Left ventricle myocardium superior (tissue), 1 donor: ENCODE measurements around the gene CCNK. TPM values are rescaled to one million over a fixed set of nuclear protein-coding genes. Genes with fewer than 3 reads are reported as not detected.

Source experiments
- ATAC-seq: fragments of 200-7000 bp; cut with Tn5 transposase; one replicate; pipeline ENCODE4 v1.9.1; 2020; ENCODE audit warnings: mild to moderate bottlenecking, moderate library complexity
- DNase-seq: peaks from one replicate; pipeline ENCODE4 v3.0.0-alpha.2; 2020
- intact Hi-C: fragments of 100-400 bp; cut with micrococcal nuclease; formaldehyde crosslinking; loops from one replicate; pipeline ENCODE4 v1.11.0; 2022
- total RNA-seq: library from RNA; stranded (reverse); fragmentation: NEBNext Ultra II Directional; extraction: Animal tissue kit (Norgen Biotek cat#: 25700); gene quantifications from one replicate; pipeline ENCODE4 v1.2.1, GENCODE V29; 2021
- donor health status: DM: no; HTN: yes; CAD: no; lungs with severe emphysema.

The CCNK gene
- total RNA-seq, 1 donor from 2014 or later, result 37.5 TPM

DNA sequence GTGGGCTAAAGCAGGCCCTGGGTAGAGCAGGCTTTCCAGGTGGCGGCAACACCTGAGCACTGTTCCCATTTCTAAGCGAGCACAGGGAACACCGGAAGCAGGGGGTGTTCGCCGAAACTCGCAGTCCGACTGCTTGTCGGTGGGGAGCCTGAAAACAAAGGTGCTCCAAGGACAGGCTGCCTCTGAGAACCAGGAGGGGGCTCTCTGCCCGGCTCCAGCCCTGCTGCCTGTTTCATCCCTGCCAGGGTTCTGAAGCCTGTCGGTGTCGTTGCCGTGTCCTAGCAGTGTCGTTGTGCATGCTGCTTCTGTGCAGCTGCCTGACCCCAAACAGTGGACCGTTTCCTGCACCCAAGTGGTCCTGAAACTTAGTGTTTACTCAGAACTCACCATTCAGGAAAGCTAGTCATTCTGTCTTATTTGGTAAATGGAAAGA, 21.8 kb downstream of the CCNK start:
- intact Hi-C loops, result no loop called here
- no peak for DNase-seq
- no peak for ATAC-seq

DNA sequence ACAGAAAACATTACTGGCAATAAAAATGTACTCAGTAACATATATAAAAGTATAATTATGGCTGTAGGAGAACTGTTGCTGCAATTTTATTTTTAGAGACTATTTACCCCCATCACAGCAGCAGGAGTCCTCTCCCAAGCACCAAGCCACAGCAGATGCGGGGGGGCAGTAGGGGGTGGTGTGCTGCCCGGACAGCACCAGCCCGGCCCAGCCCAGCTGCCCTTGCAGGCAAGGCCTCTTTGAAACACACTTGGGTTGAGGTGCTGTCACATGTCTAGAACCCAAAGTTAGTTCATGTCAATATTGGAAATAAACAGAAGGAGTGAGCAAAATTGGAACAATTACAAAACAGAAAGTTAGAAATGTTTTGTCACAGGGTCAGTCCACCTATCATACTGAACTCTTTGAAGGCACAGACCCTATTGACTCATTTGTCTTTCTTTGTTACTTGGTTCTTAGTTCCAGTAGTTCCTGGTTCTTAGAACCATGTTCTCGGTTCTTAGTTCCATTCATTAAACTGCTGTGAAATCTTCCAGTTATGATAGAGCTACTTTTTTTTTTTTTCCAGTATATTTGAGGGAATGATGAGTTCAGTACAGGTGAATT, 22.7 kb downstream of the CCNK start:
- intact Hi-C loops, result no loop called here
- DNase-seq, result no peak

DNA sequence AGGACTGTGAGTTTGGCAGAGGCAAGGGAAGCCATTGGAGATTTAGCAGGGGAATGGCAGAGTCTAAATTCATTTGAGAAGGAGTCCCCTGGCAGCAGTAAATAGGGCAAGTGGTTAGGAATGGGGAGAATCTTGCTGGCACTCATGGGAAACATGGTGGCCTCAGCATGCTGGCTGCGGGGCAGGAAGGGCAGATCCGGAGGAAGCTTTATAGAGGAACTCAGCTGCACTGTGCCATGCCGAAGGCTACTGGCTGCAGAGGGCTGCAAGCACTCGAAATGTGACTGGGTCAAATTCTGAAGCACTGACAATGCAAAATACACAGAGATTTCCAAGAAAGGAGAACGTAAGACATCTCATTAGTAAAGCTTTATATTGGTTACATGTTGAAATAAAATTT, 23.9 kb downstream of the CCNK start:
- no peak for DNase-seq
- ATAC-seq, result no peak
- intact Hi-C loops, result no loop called here

More for the DNA sequence above, 22.7 kb downstream of the CCNK start:
- no peak for ATAC-seq

DNA sequence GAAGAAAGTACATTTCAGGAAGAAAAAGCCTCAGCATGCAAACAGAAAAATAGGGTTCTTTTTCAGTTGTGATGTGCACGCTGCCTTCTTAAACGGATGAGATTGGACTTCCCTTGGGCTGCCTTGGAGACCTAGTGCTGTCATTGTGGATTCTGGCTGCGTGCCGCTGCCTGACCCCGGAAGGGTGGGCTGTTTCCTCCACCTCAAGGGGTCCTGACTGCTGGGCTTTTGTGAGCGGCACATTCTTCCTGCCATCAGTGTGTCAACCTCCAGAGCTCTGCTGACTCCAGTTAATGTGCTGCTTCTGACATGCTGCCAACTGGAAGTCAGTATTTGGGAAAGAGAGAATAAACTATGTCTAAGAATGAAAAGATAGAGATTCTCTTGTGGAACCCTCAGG, 25.1 kb downstream of the CCNK start:
- no peak for DNase-seq
- intact Hi-C loops, result no loop called here
- ATAC-seq, result no peak

DNA sequence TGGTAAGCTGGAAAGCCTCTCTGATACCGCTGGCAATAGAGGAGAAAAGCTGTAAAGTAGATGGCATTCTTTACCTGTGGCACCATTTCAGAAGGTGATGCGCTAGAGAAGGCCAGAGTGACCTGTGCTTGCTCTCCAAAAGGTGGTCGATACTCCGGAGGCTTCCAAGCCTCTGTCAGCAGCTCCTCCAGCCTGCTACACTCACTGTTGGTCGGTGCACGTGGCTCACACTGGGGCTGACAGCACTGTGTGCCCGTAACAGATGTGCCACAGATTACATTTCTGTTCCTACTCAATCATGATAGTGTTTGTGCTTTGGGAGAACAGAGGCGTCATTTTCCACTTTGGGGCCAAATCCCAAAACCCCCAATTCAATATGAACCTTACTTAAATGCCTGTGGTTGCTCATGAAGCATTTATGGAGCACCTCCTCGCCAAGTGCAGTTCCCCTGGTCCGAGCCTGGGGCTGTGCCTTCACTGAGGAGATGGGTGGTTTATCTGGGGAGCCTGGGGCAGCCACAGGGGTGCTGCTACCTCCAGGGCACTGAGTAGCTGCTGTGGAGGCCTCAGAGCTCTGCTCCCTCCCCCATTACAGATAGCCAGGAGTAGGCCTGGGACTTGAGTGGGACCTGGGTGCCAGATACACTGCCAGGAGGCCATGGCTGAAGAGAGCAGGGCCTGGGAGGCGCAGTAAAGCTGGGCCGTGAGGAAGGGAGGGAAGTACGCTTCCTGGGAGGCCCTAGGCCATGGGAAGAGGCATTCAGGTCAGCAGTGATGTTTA, 26.8 kb downstream of the CCNK start:
- intact Hi-C loops, result no loop called here
- ATAC-seq, result peak; percentile 4
- DNase-seq, result no peak

DNA sequence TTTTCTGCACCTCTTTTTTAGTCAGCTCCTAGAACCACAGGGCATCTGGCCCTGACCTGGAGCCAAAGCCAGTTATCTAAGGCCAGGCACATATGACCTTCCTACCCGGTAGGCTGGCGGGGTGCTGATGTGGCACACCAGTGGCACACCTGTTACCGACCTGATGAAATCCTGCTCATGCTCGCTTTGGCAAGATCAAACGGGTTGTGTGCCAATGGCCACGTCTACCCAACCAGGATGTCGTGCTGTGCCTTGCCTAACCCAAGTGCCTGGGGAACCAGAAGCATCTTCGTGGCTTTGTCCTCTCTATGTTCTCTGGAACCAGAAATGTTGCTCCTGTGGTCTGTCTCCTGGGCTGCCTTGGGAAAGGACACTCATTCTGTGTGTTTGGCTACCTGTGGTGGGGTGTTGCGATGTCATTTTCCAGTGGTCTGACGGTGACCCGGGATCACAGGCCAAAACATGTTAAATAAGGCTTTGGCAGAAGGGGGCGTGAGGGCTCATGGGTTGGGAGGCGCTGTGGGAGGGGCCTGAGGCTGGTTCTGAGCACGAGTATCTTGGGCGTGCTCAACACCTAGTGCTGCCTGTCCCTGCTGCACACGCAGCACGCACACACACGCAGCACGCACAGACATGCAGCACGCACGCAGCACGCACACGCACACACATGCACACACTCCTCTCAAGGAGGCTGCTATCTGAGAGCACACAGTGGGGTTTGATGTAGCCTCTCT, 27.9 kb downstream of the CCNK start:
- DNase-seq (no peak), ATAC-seq (peak; percentile 16)
- intact Hi-C loops, result no loop called here

DNA sequence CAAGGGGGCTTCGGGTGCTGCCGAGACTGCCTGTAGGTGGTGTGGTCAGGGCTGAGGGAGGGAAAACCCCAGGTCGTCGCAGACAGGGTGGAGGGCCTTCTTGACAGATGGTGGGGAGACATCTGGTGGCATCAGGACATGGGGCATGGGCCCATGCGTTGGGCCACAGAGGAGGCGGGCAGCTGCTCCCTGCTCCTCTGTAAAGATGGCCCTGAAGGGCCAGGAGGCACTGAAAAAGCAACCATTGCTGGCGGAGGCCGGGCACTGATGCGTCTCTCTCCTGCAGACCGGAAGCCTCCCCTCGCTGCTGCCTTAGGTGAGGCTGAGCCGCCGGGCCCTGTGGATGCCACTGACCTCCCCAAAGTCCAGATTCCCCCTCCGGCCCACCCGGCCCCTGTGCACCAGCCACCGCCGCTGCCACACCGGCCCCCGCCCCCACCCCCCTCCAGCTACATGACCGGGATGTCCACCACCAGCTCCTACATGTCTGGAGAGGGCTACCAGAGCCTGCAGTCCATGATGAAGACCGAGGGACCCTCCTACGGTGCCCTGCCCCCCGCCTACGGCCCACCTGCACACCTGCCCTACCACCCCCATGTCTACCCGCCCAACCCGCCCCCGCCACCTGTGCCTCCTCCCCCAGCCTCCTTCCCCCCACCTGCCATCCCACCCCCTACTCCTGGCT, 28.8 kb downstream of the CCNK start:
- no peak for DNase-seq
- intact Hi-C loops, result no loop called here
- no peak for ATAC-seq

DNA sequence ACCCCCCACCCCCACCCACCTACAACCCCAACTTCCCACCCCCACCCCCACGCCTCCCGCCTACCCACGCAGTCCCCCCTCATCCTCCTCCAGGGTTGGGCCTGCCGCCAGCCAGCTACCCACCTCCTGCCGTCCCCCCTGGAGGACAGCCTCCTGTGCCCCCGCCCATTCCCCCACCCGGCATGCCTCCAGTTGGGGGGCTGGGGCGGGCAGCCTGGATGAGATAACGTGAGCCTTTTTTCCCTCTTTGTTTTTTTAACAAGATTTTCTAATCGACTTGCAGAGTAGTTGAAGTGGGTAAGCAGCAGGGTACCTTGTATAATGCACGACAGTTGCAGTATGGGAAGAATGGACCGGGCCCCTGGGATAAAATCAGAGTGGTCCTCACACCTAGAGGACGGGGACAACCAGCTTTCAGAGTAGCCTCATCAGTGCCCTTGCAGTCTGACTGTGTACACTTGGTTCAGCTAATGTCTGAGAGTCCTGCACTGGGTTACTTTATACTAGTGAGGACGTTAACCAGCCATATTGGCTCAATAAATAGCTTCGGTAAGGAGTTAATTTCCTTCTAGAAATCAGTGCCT, 29.4 kb downstream of the CCNK start:
- DNase-seq (no peak), ATAC-seq (no peak)
- intact Hi-C loops, result no loop called here

DNA sequence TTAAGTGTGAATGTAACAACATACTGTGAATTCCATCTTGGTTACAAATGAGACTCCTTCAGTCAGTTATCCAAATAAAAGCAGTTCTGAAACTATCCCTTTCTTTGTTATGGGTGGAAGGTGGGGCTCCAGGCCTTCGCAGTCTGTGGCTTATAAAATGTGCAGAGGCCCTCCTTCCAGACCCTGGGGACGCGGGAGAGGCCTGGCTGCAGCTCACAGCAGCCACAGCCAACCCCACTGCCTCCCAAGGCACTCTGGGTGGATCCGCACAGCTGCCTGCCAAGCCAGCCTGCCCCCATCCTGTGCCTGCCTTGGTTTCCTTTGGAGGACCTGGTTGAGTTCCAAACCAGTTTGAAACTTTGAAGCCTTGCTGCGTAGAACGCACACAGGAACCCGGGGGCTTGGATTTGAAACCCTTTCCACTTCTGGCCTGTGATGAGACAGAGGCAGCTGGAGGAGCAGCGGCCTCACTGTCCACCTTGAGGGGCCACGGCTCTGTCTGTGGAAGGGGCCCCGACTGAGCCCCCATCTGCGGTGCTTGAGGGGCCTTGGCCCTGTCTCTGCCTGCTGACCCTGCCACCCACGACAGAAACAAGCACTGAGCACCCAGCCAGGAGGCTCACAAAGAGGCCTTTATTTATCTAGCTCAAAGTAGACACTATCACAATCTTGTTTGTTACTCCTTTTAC, 30.4 kb downstream of the CCNK start:
- DNase-seq (peak; percentile 69), ATAC-seq (peak; percentile 55)
- intact Hi-C loops, result no loop called here

DNA sequence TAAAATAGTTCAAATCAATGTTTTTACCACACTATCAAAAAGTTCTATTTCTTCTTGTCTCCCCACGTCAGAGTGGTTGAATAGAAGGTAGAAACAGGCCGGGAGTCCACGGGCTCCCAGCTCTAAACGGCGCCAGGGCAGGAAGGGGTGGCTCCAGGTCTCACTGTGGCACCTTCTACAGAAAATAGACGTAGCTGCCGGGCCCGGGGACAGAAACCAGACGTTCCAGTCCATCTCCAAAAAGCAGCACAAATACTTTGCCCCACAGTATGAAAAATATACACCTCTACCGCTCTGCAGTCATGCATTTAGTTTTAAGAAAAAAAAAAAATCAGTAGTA, 30.9 kb downstream of the CCNK start:
- intact Hi-C loops, result no loop called here
- ATAC-seq (no peak), DNase-seq (no peak)

DNA sequence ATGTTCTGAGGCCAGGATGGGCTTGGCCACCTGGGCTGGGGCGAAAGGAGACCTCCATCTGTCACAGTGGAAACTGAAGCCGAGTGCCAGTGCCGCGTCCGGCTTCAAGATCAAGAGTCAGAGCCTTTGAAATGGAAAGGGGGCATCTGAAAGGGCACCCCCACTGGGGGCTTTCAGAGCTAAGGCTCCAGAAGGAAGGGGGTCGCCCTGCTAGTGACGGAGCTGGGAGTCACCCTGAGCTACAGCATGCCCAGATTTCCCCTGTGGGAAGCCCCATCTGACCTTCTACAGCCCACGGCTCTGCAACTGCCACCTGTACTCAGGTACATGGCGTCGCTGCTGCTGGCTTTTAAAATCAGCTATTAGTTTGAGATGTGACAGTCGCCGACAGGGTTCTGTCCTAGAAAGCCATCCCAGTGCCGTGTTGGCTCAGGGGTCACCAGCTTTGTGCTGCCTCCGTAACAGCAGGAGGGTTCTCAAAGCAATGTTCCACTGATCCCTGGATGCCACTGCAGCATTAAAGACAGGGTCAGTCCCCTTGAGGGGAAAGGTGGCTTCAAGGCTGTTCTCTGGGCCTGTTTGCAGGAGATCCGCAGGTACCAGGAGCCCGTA, 31.5 kb downstream of the CCNK start:
- ATAC-seq, result no peak
- intact Hi-C loops, result no loop called here
- DNase-seq, result no peak

DNA sequence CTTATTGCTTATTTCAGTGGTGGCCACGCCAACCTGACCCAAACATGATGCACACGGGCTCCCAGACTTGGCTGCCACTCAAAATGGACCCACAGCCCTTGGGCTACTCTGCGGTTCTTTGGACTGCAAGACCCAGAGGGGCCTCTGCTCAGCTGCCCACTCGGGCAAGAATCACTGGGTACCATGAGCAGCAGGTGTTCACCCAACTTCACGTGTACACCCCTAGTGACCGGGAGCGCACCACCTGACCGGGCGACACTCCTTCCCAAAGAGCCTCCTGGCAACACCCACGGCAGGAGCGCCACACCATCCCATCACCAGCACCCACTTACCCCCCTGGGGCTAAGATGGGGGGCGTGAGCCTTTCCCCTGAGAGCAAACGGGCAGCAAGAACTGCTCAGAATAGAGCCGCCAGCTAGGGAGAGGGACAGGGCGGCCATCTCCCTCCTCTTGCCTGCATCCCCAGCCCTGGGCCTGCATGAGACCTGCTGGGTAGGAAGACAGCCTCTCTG, 32.0 kb downstream of the CCNK start:
- ATAC-seq (no peak), DNase-seq (no peak)
- intact Hi-C loops, result no loop called here

DNA sequence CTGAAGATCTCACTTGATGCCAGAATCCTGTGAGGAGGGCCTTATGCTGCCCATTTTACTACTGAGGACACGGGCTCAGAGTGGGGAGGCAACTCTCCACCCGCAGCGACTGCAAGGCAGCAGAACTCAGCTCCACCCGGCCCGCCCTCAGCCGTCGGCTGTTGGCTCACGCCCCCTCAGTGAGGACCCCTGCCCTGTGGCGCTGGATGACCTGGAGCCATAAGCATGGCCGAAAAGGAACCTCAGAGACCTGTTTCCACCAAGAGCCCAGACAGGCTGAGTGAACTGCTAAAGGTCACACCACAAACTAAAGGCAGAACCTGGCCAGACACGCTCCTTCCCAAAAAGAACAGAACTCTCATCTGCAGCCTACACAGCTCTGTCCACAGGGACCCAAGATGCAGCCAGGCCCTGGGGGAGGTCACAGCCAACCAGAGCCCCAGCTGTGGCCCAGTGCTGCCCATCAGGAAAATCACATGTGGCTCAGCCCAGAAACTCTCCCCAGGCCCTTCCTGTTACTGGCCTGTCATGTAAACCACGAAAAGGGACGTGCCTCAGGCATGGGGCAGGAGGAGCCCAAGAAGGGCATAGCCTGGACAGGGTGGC, 32.8 kb downstream of the CCNK start:
- ATAC-seq (no peak), DNase-seq (no peak)
- intact Hi-C loops, result no loop called here

DNA sequence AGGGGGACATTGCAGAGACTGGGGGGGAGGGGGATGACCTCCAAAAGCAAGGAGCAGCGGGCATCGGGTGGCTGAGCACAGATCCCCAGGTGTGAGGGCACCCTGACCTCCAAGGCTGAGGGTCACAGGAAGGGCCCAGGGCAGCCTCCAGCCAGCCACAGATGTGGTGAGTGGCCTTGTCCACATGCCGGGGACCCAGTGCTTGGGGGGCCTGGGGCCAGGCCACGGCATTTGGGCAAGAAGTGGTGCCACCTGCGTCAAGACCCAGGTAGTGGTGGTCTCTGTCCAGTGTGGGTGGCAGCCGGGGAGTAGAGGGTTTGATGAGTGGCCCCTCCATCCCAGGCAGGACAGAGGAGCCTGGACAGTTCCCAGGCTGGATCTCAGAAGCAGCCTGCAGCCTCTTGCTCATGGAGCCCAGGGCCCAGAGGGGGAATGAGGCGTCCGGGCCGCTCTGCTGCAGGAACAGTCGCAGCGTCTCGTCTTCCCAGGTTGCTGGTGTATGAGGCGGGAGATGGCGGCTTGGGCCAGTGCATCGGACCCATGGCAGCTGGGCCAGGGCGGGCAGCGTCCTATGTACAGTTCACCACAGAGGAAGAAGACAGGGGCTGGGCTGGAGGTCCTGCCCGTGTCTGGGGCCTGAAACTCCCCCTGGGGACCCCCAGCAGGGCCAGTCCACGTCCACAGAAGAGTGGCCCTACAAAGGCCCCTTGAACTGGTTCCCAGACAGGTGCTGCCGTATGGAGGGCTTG, 33.5 kb downstream of the CCNK start:
- no peak for DNase-seq
- no peak for ATAC-seq
- intact Hi-C loops, result no loop called here

DNA sequence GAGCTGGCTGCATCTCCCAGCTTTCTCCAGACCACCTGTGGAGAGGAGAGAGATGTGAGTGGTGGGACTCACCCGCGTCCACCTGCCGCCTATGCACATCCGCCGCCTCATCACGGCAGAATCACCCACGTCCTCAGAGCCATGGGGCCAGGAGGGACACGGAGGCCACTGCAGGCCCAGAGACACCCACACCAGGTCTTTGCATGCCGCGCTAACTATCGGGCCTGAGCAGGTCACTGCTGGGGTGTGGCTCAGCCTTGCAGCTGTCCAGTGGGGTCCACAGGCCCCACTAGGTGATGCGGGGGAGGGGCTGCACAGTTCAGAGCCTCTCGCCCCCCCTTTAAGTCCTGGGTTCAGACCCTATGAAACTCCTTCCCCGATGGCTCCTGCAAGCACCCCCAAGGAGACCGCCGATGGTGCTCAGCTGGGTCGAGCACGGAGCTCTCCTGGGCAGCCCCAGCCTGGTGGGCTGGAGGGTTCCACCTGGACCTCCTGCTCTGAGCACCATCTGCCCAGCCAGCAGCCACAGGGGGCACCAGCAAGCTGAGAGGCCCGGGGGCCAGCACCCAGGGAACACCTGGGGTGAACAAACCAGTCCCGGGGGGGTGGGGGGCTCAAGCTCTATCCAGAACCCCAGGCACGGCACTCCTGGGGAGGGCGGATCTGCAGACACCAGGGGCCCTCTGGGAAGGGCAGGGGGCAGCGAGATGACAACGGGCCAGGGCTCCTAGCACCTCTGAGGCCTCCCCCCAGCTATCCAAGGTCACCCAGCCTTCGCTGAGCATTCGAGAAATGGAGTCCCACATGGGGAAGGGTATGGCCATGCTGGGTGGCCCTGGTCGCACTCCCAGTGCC, 34.3 kb downstream of the CCNK start:
- DNase-seq (no peak), ATAC-seq (no peak)
- intact Hi-C loops, result no loop called here

DNA sequence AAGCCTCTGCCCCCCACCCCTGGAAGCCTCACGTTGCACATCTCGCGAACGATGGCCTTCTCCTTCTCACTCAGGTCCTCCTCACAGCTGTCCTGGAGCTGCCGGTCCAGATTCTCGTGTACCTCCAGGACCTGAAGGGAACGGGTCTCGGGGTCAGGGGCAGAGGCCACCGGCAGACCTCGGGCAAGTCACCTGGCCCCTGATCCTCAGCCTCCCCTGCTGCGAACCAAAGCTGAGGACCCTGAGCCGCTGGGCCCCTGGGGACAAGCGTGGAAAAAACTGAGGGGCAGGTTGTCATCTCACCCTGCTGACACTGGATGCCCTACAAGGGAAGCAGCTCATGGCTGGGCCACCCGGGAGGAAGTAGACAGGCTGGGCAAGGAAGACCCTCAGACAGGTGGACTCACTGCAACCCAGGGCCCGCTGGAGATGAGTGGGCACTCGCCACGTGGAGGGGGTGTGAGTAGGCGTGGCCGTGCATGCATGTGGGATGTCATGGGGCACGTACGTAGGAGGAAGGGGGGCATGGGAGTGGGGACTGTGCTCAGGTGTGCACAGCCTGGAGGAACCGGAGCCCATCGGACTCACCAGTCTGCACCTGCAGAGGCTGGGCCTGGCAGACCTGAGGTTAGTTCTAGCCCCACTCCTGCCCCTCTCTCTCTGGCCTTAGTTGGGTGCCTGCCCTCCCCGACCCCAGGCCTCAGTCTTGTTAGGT, 35.1 kb downstream of the CCNK start:
- intact Hi-C loops, result no loop called here
- no peak for ATAC-seq
- no peak for DNase-seq
